ENCODE measurements around the gene LTBP2. TPM values are rescaled to one million over a fixed set of nuclear protein-coding genes. Genes with fewer than 3 reads are reported as not detected.
A peak's percentile ranks its signal among the peaks of the same experiment; 100 is the strongest.

Gene LTBP2
- total RNA-seq, 4 donors from 2014 or later, result 19.8 to 51.9 (median 28.8) TPM

GRCh38 chr14:74571441-74571841, 40.6 kb downstream of the LTBP2 start:
- Histone ChIP-seq H3K4me3 (no peak overlapping the region), H3K4me1 (peaks cover 4 to 6% of the 10 kb centered on the region in 2 donors), H3K27ac (peak overlapping the region; percentile 27 to 67 (median 60)), H3K36me3 (no peaks in the 10 kb centered on the region), H3K27me3 (no peaks in the 10 kb centered on the region), H3K9me3 (no peaks in the 10 kb centered on the region)
- intact Hi-C loops (cut with DNase I; ENCODE audit: low total_unique reads) (no loop called here), in situ Hi-C loops (cut with MboI; ENCODE audit: low sequenced_read_pairs in 4 of 4) (no loop called here)
- no peak for DNase-seq
- TF ChIP-seq, protein P1, sequence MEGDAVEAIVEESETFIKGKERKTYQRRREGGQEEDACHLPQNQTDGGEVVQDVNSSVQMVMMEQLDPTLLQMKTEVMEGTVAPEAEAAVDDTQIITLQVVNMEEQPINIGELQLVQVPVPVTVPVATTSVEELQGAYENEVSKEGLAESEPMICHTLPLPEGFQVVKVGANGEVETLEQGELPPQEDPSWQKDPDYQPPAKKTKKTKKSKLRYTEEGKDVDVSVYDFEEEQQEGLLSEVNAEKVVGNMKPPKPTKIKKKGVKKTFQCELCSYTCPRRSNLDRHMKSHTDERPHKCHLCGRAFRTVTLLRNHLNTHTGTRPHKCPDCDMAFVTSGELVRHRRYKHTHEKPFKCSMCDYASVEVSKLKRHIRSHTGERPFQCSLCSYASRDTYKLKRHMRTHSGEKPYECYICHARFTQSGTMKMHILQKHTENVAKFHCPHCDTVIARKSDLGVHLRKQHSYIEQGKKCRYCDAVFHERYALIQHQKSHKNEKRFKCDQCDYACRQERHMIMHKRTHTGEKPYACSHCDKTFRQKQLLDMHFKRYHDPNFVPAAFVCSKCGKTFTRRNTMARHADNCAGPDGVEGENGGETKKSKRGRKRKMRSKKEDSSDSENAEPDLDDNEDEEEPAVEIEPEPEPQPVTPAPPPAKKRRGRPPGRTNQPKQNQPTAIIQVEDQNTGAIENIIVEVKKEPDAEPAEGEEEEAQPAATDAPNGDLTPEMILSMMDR (IDR thresholded peaks at IDR 0.05 in 4 of 5, conservative IDR thresholded peaks at IDR 0.05 in 1 of 5), result no peak
- TF ChIP-seq POLR2A (IDR thresholded peaks at IDR 0.05), result no peak
- no peak for ATAC-seq

- TF ChIP-seq POLR2A (IDR thresholded peaks at IDR 0.05), result no peak
- TF ChIP-seq, protein P1 (IDR thresholded peaks at IDR 0.05 in 4 of 5, conservative IDR thresholded peaks at IDR 0.05 in 1 of 5), result no peak
Observed at GRCh38 chr14:74570696-74571095, 41.3 kb downstream of the LTBP2 start.

GRCh38 chr14:74569806-74570591, 42.0 kb downstream of the LTBP2 start:
- no peak for ATAC-seq
- H3K27ac ChIP-seq, result peak overlapping the region in 2 of 4 donors; percentile 59 to 67
- intact Hi-C loops (cut with DNase I; ENCODE audit: low total_unique reads), result no loop called here
- in situ Hi-C loops (cut with MboI; ENCODE audit: low sequenced_read_pairs in 4 of 4), result no loop called here
- no peaks in the 10 kb centered on the region for H3K27me3 ChIP-seq
- H3K4me3 ChIP-seq, result no peak overlapping the region
- TF ChIP-seq POLR2A (IDR thresholded peaks at IDR 0.05), result no peak
- TF ChIP-seq, protein P1 (IDR thresholded peaks at IDR 0.05 in 4 of 5, conservative IDR thresholded peaks at IDR 0.05 in 1 of 5), result no peak
- no peaks in the 10 kb centered on the region for H3K9me3 ChIP-seq
- H3K4me1 ChIP-seq, result peaks cover 4 to 6% of the 10 kb centered on the region in 2 donors
- DNase-seq, result no peak
- no peaks in the 10 kb centered on the region for H3K36me3 ChIP-seq

More at GRCh38 chr14:74570696-74571095, 41.3 kb downstream of the LTBP2 start:
- in situ Hi-C loops (cut with MboI; ENCODE audit: low sequenced_read_pairs in 4 of 4) (no loop called here), intact Hi-C loops (cut with DNase I; ENCODE audit: low total_unique reads) (no loop called here)
- no peak overlapping the region for H3K4me3 ChIP-seq
- DNase-seq (no peak), ATAC-seq (no peak)
- H3K27ac ChIP-seq, result peak overlapping the region; percentile 6 to 67 (median 60)
- no peaks in the 10 kb centered on the region for H3K36me3 ChIP-seq
- no peaks in the 10 kb centered on the region for H3K9me3 ChIP-seq
- peaks cover 4 to 6% of the 10 kb centered on the region in 2 donors for H3K4me1 ChIP-seq
- no peaks in the 10 kb centered on the region for H3K27me3 ChIP-seq

GRCh38 chr14:74569387-74569786, 42.6 kb downstream of the LTBP2 start:
- ATAC-seq (no peak), DNase-seq (no peak)
- intact Hi-C loops (cut with DNase I; ENCODE audit: low total_unique reads), result no loop called here
- in situ Hi-C loops (cut with MboI; ENCODE audit: low sequenced_read_pairs in 4 of 4), result no loop called here
- Histone ChIP-seq H3K36me3 (no peaks in the 10 kb centered on the region), H3K27ac (peak overlapping the region in 1 of 4 donors; percentile 59), H3K4me1 (peaks cover 4 to 6% of the 10 kb centered on the region in 2 donors), H3K9me3 (no peaks in the 10 kb centered on the region), H3K4me3 (no peak overlapping the region), H3K27me3 (no peaks in the 10 kb centered on the region)
- TF ChIP-seq POLR2A (IDR thresholded peaks at IDR 0.05), result no peak
- TF ChIP-seq, protein P1 (IDR thresholded peaks at IDR 0.05 in 4 of 5, conservative IDR thresholded peaks at IDR 0.05 in 1 of 5), result no peak
